ENCODE measurements around the gene GIPC2. TPM values are rescaled to one million over a fixed set of nuclear protein-coding genes. Genes with fewer than 3 reads are reported as not detected.
"Not testable (repeated sequence)": the region's sequence is repeated elsewhere in the genome, so short reads cannot be mapped to it uniquely, and the experiment has no call there.

Gene GIPC2
- total and polyA plus RNA-seq, 2 donors (not counting 3 experiments of a cell fraction or from before 2014, with no cell fraction given) = 2.8 to 9.6 TPM

- H3K4me3 ChIP-seq (replicated peaks in 1 of 3; ENCODE audit: insufficient read depth in 1 of 3, low read depth in 1 of 3, low read length in 3 of 3); POLR2A ChIA-PET; H2AFZ ChIP-seq (ENCODE audit: low read depth, low read length); FAIRE-seq; dilution Hi-C loops (cut with MboI; ENCODE audit: extremely low pct_ligation_motif_present, low sequenced_read_pairs); H3K4me2 ChIP-seq (ENCODE audit: insufficient read depth, low read length); H3K27me3 ChIP-seq (ENCODE audit: control insufficient read depth in 2 of 2, insufficient read depth in 2 of 2, low read length in 2 of 2); DNase-seq (ENCODE audit: low read depth, low spot score); CTCF ChIA-PET; H3K9me1 ChIP-seq (replicated peaks; ENCODE audit: control insufficient read depth, extremely low read depth, insufficient read depth, low read length); H4K20me1 ChIP-seq (replicated peaks; ENCODE audit: control insufficient read depth, extremely low read depth, insufficient read depth, low read length); intact Hi-C loops (cut with micrococcal nuclease); BruUV-seq (replicated peaks); H3K9me3 ChIP-seq (replicated peaks; ENCODE audit: control insufficient read depth, insufficient read depth, low read length); H3K79me2 ChIP-seq (ENCODE audit: control insufficient read depth, insufficient read depth, low read length); H3K9ac ChIP-seq (replicated peaks; ENCODE audit: extremely low read depth, insufficient read depth, low read length); H3K27ac ChIP-seq (ENCODE audit: insufficient read depth, low read depth, low read length); H3K4me1 ChIP-seq (ENCODE audit: control insufficient read depth, extremely low read depth, insufficient read depth, low read length): not testable (repeated sequence)
- peaks cover 6 to 17% of the 10 kb centered on the region in 2 experiments for H3K36me3 ChIP-seq (ENCODE audit: control insufficient read depth in 2 of 2, extremely low read depth in 1 of 2, insufficient read depth in 2 of 2, low read length in 2 of 2)
These were observed 24.6 kb upstream of the GIPC2 start for GRCh38 chr1:78021134-78021533.

GRCh38 chr1:78029793-78030192 lies 16.0 kb upstream of the GIPC2 start:
- Histone ChIP-seq H3K9ac (replicated peaks; ENCODE audit: extremely low read depth, insufficient read depth, low read length) (no peak overlapping the region), H4K20me1 (replicated peaks; ENCODE audit: control insufficient read depth, extremely low read depth, insufficient read depth, low read length) (no peaks in the 10 kb centered on the region), H3K4me2 (ENCODE audit: insufficient read depth, low read length) (no peak overlapping the region), H3K27me3 (ENCODE audit: control insufficient read depth in 2 of 2, insufficient read depth in 2 of 2, low read length in 2 of 2) (no peaks in the 10 kb centered on the region), H3K79me2 (ENCODE audit: control insufficient read depth, insufficient read depth, low read length) (no peaks in the 10 kb centered on the region), H3K4me1 (ENCODE audit: control insufficient read depth, extremely low read depth, insufficient read depth, low read length) (peaks cover 3% of the 10 kb centered on the region), H3K27ac (ENCODE audit: insufficient read depth, low read depth, low read length) (no peak overlapping the region), H3K4me3 (replicated peaks in 1 of 3; ENCODE audit: insufficient read depth in 1 of 3, low read depth in 1 of 3, low read length in 3 of 3) (no peak overlapping the region), H3K9me1 (replicated peaks; ENCODE audit: control insufficient read depth, extremely low read depth, insufficient read depth, low read length) (no peaks in the 10 kb centered on the region), H3K36me3 (ENCODE audit: control insufficient read depth in 2 of 2, extremely low read depth in 1 of 2, insufficient read depth in 2 of 2, low read length in 2 of 2) (no peaks in the 10 kb centered on the region), H2AFZ (ENCODE audit: low read depth, low read length) (no peak overlapping the region), H3K9me3 (replicated peaks; ENCODE audit: control insufficient read depth, insufficient read depth, low read length) (no peaks in the 10 kb centered on the region)
- dilution Hi-C loops (cut with MboI; ENCODE audit: extremely low pct_ligation_motif_present, low sequenced_read_pairs) = no loop called here
- POLR2A ChIA-PET = no interaction called here
- DNase-seq (ENCODE audit: low read depth, low spot score) (no peak), FAIRE-seq (no peak)
- TF ChIP-seq MAX (IDR thresholded peaks at IDR 0.05; ENCODE audit: insufficient read depth, insufficient read length) (no peak), CTCF (IDR thresholded peaks at IDR 0.05; ENCODE audit: extremely low read depth in 1 of 2, insufficient read depth in 1 of 2, low read depth in 1 of 2, low read length in 2 of 2) (no peak), GATA2 (IDR thresholded peaks at IDR 0.05; ENCODE audit: insufficient read depth, insufficient read length, low read depth, low read length) (no peak), FOS (IDR thresholded peaks at IDR 0.05; ENCODE audit: borderline replicate concordance, insufficient read depth, low read length) (no peak), POLR2AphosphoS5 (IDR thresholded peaks at IDR 0.05; ENCODE audit: insufficient read depth, low read depth, low read length) (no peak), EZH2 (IDR thresholded peaks at IDR 0.05; ENCODE audit: borderline replicate concordance, low read depth, low read length, severe bottlenecking) (no peak), POLR2A (IDR thresholded peaks at IDR 0.05; ENCODE audit: low read depth, low read length) (no peak), MYC (IDR thresholded peaks at IDR 0.05; ENCODE audit: low read depth, low read length) (no peak), JUN (IDR thresholded peaks at IDR 0.05; ENCODE audit: borderline replicate concordance, insufficient read depth, insufficient read length, low read depth) (no peak)
- BruUV-seq (replicated peaks) = no TSS peak
- CTCF ChIA-PET = interaction anchor here (0.7 to 3.1 kb wide), 3 partner anchors 10 to 85 kb away, joined by 3 to 10 read pairs (median 4); no protein-coding TSS in a partner anchor
- intact Hi-C loops (cut with micrococcal nuclease) = no loop called here
